CD4-positive, alpha-beta T cell treated with Interleukin-12 subunit alpha and Interleukin-12 subunit beta, for 1 hour (primary cell): ENCODE results near the gene MAGEB18.

Experiments
- DNase-seq: peaks from one replicate; pipeline ENCODE4 v3.0.0-alpha.2; 2020

The MAGEB18 gene

DNA sequence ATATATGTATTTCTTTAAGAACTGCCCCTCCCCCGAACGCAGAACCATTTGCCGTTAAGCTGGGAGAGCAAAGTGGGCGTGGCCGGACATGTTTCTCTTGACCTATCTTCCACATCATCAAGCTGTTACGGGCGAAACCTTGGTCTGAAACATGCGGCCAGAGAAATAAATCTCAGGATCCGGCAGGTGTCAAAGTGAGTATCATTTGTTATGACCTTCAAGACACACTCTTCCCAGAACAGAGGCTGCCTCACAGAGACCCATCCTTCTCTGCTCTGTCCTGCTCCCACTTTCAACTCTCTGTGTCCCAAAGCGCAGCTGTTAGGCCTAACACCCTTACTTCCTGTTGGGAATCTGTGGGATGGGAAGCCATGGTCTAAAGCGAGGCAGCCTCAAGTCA, at the start of gene MAGEB18:
Gene MAGEB18, plus strand, starts transcription at position 70 of the 400 bp plus-strand sequence. CDS start 643 bp downstream, outside the sequence.
- DNase-seq, result no peak

DNA sequence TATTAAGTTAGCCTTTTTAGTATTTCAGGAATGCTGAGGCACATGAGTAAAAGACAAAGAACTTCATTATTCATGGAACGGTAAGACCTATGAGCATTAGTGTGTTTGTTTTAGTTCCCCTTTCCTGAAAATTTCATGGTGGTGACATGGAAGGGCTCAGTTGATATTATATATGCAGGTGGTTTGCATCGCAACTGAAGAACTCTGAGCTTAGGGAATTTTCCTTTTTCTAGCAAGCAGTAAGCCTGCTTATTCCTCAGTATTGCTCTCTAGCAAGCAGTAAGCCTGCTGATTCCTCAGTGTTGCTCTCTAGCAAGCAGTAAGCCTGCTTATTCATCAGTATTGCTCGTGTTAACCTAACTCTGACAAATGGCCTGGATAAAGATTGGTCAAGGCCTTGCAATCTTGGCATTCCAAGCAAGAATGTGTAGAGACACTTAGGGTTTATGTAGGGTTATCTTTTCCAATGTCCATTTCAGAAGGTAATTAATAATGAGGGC, 37.7 kb upstream of the MAGEB18 start:
- no peak for DNase-seq

DNA sequence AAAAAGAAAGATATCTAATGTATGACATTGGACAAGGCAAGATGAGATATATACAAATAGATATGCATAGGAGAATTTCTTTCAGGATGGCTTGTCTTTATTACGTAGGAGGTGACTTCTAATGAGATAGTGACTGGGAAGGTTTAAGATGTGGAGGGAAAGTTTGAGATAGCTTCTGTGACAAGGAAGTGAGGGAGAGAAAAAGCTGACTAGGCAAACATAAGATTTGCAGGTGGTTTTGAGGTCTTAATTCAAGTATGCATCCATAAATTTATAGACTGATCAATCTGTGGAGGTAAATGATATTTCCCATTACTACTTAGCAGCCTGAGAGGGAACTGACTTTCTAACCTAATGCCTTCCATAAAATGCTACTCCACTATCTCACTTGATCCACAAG, 29.0 kb upstream of the MAGEB18 start:
- DNase-seq, result no peak

DNA sequence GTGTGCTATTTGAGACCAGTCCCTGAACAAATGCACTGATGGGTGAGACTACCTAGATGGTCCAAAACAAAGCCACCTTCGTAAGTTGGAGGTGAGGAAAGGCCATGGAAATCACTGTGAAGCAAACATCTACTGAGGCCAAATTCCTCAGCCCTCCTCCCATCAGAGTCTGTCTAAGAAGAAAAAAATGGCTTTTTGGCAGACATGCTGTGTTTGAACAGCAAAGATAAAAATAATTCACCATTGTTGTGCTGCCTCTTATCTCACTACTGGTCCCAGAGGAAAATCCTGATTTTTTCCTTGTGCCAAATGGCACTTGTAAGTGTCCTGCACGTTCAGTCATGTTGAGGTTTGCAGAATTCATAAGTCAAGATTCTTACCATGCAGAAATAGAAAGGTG, 7.9 kb downstream of the MAGEB18 start:
- DNase-seq, result no peak

DNA sequence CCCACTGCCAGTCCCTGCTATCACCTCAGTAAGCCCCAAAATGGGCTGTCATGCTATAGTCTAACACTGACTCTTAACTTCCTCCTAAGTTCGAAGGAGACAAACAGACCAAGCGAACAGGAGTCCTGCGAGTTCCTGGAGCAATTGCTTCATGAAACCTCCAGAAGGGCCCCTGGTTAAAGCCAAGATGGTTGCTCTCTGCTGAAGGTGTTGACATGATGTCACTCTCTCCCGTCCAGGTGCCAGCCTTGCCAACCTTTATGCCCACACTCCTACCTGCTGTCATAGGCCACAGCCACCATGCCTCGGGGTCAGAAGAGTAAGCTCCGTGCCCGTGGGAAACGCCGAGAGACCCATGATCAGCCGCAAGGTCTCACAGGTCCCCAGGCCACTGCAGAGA, 22.2 kb downstream of the MAGEB18 start, which contains the start of gene MAGEB6B:
Gene MAGEB6B, plus strand, starts transcription at position 301 of the 400 bp plus-strand sequence. Its CDS starts 0 bp downstream, at position 301.
- DNase-seq, result no peak
